HCT116 (cell line): ENCODE measurements around the gene LMOD1. TPM values are rescaled to one million over a fixed set of nuclear protein-coding genes. Genes with fewer than 3 reads are reported as not detected.
A peak's percentile ranks its signal among the peaks of the same experiment; 100 is the strongest.

Experiments used
- ATAC-seq: fragments of 200-7000 bp; cut with Tn5 transposase; 2 replicates; pipeline ENCODE4 v1.9.1; 2020; ENCODE audit warnings: mild to moderate bottlenecking, moderate library complexity
- Bru-seq: library from RNA; stranded (reverse); fragments of 400-500 nt; gene quantifications from one replicate; lab custom pipeline; 2021; lab: Mats Ljungman, UMichigan
- BruChase-seq, 2 experiments: library from RNA; stranded (reverse); fragments of 400-500 nt; gene quantifications; one replicate each; lab custom pipeline; 2021; lab: Mats Ljungman, UMichigan
- BruUV-seq: library from RNA; stranded (reverse); fragments of 400-500 nt; replicated peaks from 2 replicates; lab custom pipeline; 2021; lab: Mats Ljungman, UMichigan
- CTCF ChIA-PET: fragments of 300-600 bp; sonication (Branson Sonifier 250); formaldehyde crosslinking; loops from one replicate; lab custom pipeline; 2021; ENCODE audit warnings: antibody characterized with exemption; lab: Charles Lee
- POLR2A ChIA-PET: fragments of 300-600, 350-600 bp; sonication (Branson Sonifier 250); formaldehyde crosslinking; loops from one replicate; lab custom pipeline; 2021; ENCODE audit warnings: antibody characterized with exemption; lab: Charles Lee
- RAD21 ChIA-PET, 2 experiments: fragments of 300-600 bp; sonication (Branson Sonifier 250); formaldehyde crosslinking; loops; one replicate each; lab custom pipeline; 2023; ENCODE audit warnings: low total read pairs in 2 of 2; ENCODE audit not compliant: uncharacterized antibody in 2 of 2, unreplicated experiment in 2 of 2, low non-redundant PET in 1 of 2; lab: Charles Lee
- DNase-seq: peaks from one replicate; pipeline ENCODE4 v3.0.0-alpha.2; 2010; ENCODE audit warnings: low read depth, low spot score
- H2AFZ ChIP-seq: fragments of 200-600 bp; shearing (Covaris generic), sonication (generic); 2 replicates; pipeline ENCODE4 v1.6.1; 2017; ENCODE audit warnings: low read depth, mixed run types, mixed read lengths, antibody characterized with exemption, low read length; ENCODE audit not compliant: poor library complexity, severe bottlenecking
- H3K27ac ChIP-seq: 2 replicates; pipeline ENCODE4 v1.5.1; 2012; ENCODE audit warnings: low read depth, low read length
- H3K27me3 ChIP-seq: fragments of 200-600 bp; sonication (generic); 2 replicates; pipeline ENCODE4 v1.6.1; 2016; ENCODE audit warnings: mixed run types, low read length, mixed read lengths; ENCODE audit not compliant: insufficient read depth
- H3K36me3 ChIP-seq, 2 experiments: fragments of 200-500 bp in 1 of 2; fragments of 200-600 bp in 1 of 2; sonication (Bioruptor generic) in 1 of 2; sonication (generic) in 1 of 2; 2 replicates each; pipeline versions ENCODE4 v1.5.1 to v1.6.1; 2014 to 2016; ENCODE audit warnings: low read length in 2 of 2, inconsistent platforms in 1 of 2, mixed read lengths in 1 of 2, mixed run types in 1 of 2; ENCODE audit not compliant: insufficient read depth in 2 of 2, control insufficient read depth in 1 of 2
- H3K4me1 ChIP-seq, 2 experiments: fragments of 200-600 bp in 1 of 2; sonication (generic) in 1 of 2; 2 replicates each; pipeline versions ENCODE4 v1.5.1 to v1.6.1; 2012 to 2017; ENCODE audit warnings: low read length in 2 of 2, inconsistent platforms in 1 of 2, mild to moderate bottlenecking in 1 of 2, mixed read lengths in 1 of 2, mixed run types in 1 of 2, moderate library complexity in 1 of 2; ENCODE audit not compliant: insufficient read depth in 2 of 2, control insufficient read depth in 1 of 2
- H3K4me2 ChIP-seq: fragments of 200-600 bp; sonication (generic); 2 replicates; pipeline ENCODE4 v1.6.1; 2017; ENCODE audit warnings: mixed run types, low read length, mixed read lengths
- H3K4me3 ChIP-seq, 2 experiments: fragments of 200-600 bp in 1 of 2; sonication (generic) in 1 of 2; replicated peaks in 1 of 2; 2 replicates each; pipeline ENCODE4 v1.5.1; 2011 to 2016; ENCODE audit warnings: low read length in 2 of 2, control low read depth in 1 of 2, low read depth in 1 of 2, mild to moderate bottlenecking in 1 of 2, mixed read lengths in 1 of 2, mixed run types in 1 of 2
- H3K79me2 ChIP-seq: fragments of 200-600 bp; sonication (generic); 2 replicates; pipeline ENCODE4 v1.6.1; 2017; ENCODE audit warnings: mild to moderate bottlenecking, mixed run types, low read length, moderate library complexity, mixed read lengths; ENCODE audit not compliant: insufficient read depth
- H3K9ac ChIP-seq: fragments of 200-600 bp; sonication (generic); 2 replicates; pipeline ENCODE4 v1.6.1; 2016; ENCODE audit warnings: low read length, mixed read lengths
- H3K9me2 ChIP-seq: fragments of 200-600 bp; sonication (generic), shearing (Covaris generic); 2 replicates; pipeline ENCODE4 v1.6.1; 2017; ENCODE audit warnings: mixed run types, mild to moderate bottlenecking, moderate library complexity; ENCODE audit not compliant: insufficient read depth
- H3K9me3 ChIP-seq, 2 experiments: fragments of 200-500 bp in 1 of 2; fragments of 200-600 bp in 1 of 2; sonication (Bioruptor generic) in 1 of 2; sonication (generic) in 1 of 2; 2 replicates each; pipeline ENCODE4 v1.6.1; 2014 to 2017; ENCODE audit warnings: low read length in 2 of 2, mixed read lengths in 2 of 2, inconsistent platforms in 1 of 2, low read depth in 1 of 2, mild to moderate bottlenecking in 1 of 2, mixed run types in 1 of 2, moderate library complexity in 1 of 2; ENCODE audit not compliant: control insufficient read depth in 1 of 2, insufficient read depth in 1 of 2
- H4K20me1 ChIP-seq: fragments of 200-600 bp; sonication (generic), shearing (Covaris generic); 2 replicates; pipeline ENCODE4 v1.6.1; 2017; ENCODE audit warnings: mixed run types, mild to moderate bottlenecking, moderate library complexity; ENCODE audit not compliant: insufficient read depth
- ATF3 ChIP-seq: IDR thresholded peaks from 2 replicates; pipeline ENCODE4 v1.6.1; 2012
- CBX3 ChIP-seq: IDR thresholded peaks from 2 replicates; pipeline ENCODE4 v1.6.1; 2012; ENCODE audit warnings: low read depth
- CEBPB ChIP-seq: IDR thresholded peaks from 2 replicates; pipeline ENCODE4 v1.6.1; 2012; ENCODE audit warnings: low read depth
- EGR1 ChIP-seq: IDR thresholded peaks from 2 replicates; pipeline ENCODE4 v1.6.1; 2012; ENCODE audit warnings: low read depth
- REST ChIP-seq: IDR thresholded peaks from 2 replicates; pipeline ENCODE4 v1.6.1; 2012; ENCODE audit warnings: low read depth
- SIN3A ChIP-seq: IDR thresholded peaks from 2 replicates; pipeline ENCODE4 v1.6.1; 2012; ENCODE audit warnings: low read depth
- SP1 ChIP-seq: IDR thresholded peaks from 2 replicates; pipeline ENCODE4 v1.6.1; 2012; ENCODE audit warnings: low read depth
- TCF7L2 ChIP-seq: IDR thresholded peaks from 2 replicates; pipeline ENCODE4 v1.7.0; 2011; ENCODE audit warnings: borderline replicate concordance, inconsistent platforms; ENCODE audit not compliant: insufficient read depth, insufficient read length; ENCODE audit errors: extremely low read depth
- YY1 ChIP-seq: IDR thresholded peaks from 2 replicates; pipeline ENCODE4 v1.6.1; 2011; ENCODE audit warnings: low read length, low read depth, moderate library complexity, mild to moderate bottlenecking; ENCODE audit not compliant: insufficient replicate concordance; ENCODE audit errors: extremely low read depth
- ZBTB33 ChIP-seq: IDR thresholded peaks from 2 replicates; pipeline ENCODE4 v1.6.1; 2011; ENCODE audit warnings: mild to moderate bottlenecking, low read length, moderate library complexity; ENCODE audit not compliant: insufficient replicate concordance; ENCODE audit errors: extremely low read depth
- ZNF274 ChIP-seq: fragments of 200-500 bp; sonication (Bioruptor generic); IDR thresholded peaks from 2 replicates; pipeline ENCODE4 v1.6.1; 2014; ENCODE audit warnings: mild to moderate bottlenecking, low read depth, low read length, inconsistent platforms
- intact Hi-C: fragments of 100-400 bp; cut with micrococcal nuclease; formaldehyde crosslinking; loops from 2 replicates; pipeline ENCODE4 v1.10.0; 2022
- long read RNA-seq: library from polyadenylated mRNA; unstranded; transcript quantifications from one replicate; pipeline ENCODE4 v2.0.0, GENCODE V29; 2021; ENCODE audit not compliant: unreplicated experiment
- polyA plus RNA-seq: library from polyadenylated mRNA; unstranded; fragments of >200 nt; gene quantifications from 2 replicates; pipeline ENCODE4 v1.2.1, GENCODE V29; 2012; ENCODE audit warnings: missing spikeins
- total RNA-seq: library from RNA; stranded (reverse); gene quantifications from one replicate; pipeline ENCODE4 v1.2.1, GENCODE V29; 2021; ENCODE audit not compliant: unreplicated experiment

Gene LMOD1
- 0.12 TPM for total RNA-seq
- polyA plus RNA-seq = 0.87 and 1.7 TPM in 2 replicates
- Bru-seq, nascent RNA = percentile 12 among the genes with signal in this experiment
- percentile 13 among the genes with signal in this experiment for BruChase-seq, experiment 1, labeled RNA remaining after a 6-hour chase
- percentile 16 among the genes with signal in this experiment for BruChase-seq, experiment 2, labeled RNA remaining after a 2-hour chase
- long read RNA-seq = 0 reads

GRCh38 chr1:201946224-201946908 lies at the start of gene LMOD1:
TSS of gene LMOD1 (minus strand) at chr1:201946548. CDS start at chr1:201946340, 208 bp downstream.
- intact Hi-C loops = no loop called here
- TF ChIP-seq SP1 (no peak), SIN3A (no peak), TCF7L2 (peak; percentile 60)
- no peak for DNase-seq
- H3K27me3 ChIP-seq = peaks cover 11% of the 10 kb centered on the region
- H3K9me2 ChIP-seq = no peaks in the 10 kb centered on the region
- CTCF ChIA-PET = interaction anchor here (1.1 kb wide), 1 partner anchor 51 kb away, joined by 4 read pairs; no protein-coding TSS in a partner anchor
- no peak within 1 kb of the TSS for H2AFZ ChIP-seq
- H3K4me1 ChIP-seq = peaks cover 9 to 11% of the 10 kb centered on the region in 2 experiments; a peak in 3 of 4 replicates
- H3K36me3 ChIP-seq = no peaks in the 10 kb centered on the region
- no peak within 1 kb of the TSS for H3K9ac ChIP-seq
- BruUV-seq = no TSS peak
- POLR2A ChIA-PET = interaction anchor here (1.0 kb wide), 1 partner anchor 8 kb away, joined by 5 read pairs; the partner anchor contains the start of gene TIMM17A
- H3K27ac ChIP-seq = no peak within 1 kb of the TSS
- 0 out of 2 replicates have a peak within 1 kb of the TSS, but pooled peaks have one; percentile 21 for H3K4me2 ChIP-seq
- H3K79me2 ChIP-seq = no peaks in the 10 kb centered on the region
- peak; percentile 64 for ATAC-seq
- H3K9me3 ChIP-seq = no peaks in the 10 kb centered on the region
- RAD21 ChIA-PET = no interaction called here
- H3K4me3 ChIP-seq = no peak within 1 kb of the TSS
- no peaks in the 10 kb centered on the region for H4K20me1 ChIP-seq

GRCh38 chr1:201990427-201990826 lies 44.1 kb upstream of the LMOD1 start:
- Histone ChIP-seq H3K36me3 (peaks cover 41 to 51% of the 10 kb centered on the region in 2 experiments), H3K9ac (no peak overlapping the region), H3K27me3 (no peaks in the 10 kb centered on the region), H3K4me1 (peaks cover 0 to 3% of the 10 kb centered on the region in 2 experiments; a peak in 1 of 4 replicates), H3K4me2 (no peak overlapping the region), H3K79me2 (peaks cover 17% of the 10 kb centered on the region), H4K20me1 (no peaks in the 10 kb centered on the region), H3K9me3 (no peaks in the 10 kb centered on the region), H3K27ac (no peak overlapping the region), H2AFZ (no peak overlapping the region), H3K9me2 (no peaks in the 10 kb centered on the region), H3K4me3 (no peak overlapping the region)
- ChIA-PET CTCF (no interaction called here), POLR2A (no interaction called here), RAD21 (no interaction called here)
- DNase-seq (no peak), ATAC-seq (no peak)
- intact Hi-C loops = no loop called here
- BruUV-seq = no TSS peak
- TF ChIP-seq ZBTB33 (no peak), TCF7L2 (no peak), ZNF274 (no peak), ATF3 (no peak), REST (no peak), CEBPB (no peak), SP1 (no peak), EGR1 (no peak), YY1 (no peak), CBX3 (no peak)
